ENCODE data around the gene GABPB2. TPM values are rescaled to one million over a fixed set of nuclear protein-coding genes. Genes with fewer than 3 reads are reported as not detected.
A peak's percentile ranks its signal among the peaks of the same experiment; 100 is the strongest.

Gene GABPB2
- 11.1 TPM for total RNA-seq (ENCODE audit: insufficient read depth, low replicate concordance)

DNA sequence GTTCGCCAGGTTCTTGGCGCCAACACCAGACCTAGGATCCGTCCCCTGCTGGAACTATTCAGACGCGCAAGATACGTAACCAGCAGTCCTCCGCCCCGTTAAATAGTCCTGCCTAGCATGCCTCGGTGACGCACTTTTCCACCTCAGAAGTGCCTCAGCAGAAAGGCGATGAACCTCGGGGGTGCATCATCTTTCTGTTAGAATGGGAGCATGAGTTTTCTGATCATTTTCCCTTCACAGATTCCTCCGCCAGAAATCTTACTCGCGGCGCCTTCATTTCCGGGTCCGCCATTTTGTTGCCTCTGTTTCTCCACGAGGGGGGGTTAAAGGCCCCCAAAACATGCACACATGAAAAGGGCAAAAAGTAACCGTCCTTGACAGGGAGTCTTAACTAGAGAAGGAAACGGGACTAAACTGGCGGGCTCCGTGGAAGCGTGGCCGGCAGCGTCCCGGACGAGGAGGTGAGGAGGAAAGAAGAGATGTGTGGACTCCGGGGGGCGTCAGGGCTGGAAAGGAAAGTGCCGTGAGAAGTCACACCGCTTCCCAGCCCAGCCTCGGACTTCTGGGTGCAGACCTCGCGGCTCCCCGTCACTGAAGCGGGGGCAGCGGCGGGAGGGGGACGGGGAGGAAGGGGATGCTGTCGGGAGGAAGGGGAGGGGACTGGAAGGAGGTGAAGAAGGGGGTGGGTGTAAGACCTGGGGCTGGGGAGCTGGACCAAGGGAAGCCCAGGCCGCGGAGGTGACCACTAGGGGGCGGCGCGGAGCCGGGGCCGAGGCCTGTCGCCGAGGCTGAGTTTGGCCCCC lies at the start of gene GABPB2:
TSS of gene GABPB2 (plus strand) at position 288 of the 803 bp plus-strand sequence. CDS start 17,429 bp downstream, outside the sequence.
- DNase-seq (ENCODE audit: low spot score) = peak; percentile 96

DNA sequence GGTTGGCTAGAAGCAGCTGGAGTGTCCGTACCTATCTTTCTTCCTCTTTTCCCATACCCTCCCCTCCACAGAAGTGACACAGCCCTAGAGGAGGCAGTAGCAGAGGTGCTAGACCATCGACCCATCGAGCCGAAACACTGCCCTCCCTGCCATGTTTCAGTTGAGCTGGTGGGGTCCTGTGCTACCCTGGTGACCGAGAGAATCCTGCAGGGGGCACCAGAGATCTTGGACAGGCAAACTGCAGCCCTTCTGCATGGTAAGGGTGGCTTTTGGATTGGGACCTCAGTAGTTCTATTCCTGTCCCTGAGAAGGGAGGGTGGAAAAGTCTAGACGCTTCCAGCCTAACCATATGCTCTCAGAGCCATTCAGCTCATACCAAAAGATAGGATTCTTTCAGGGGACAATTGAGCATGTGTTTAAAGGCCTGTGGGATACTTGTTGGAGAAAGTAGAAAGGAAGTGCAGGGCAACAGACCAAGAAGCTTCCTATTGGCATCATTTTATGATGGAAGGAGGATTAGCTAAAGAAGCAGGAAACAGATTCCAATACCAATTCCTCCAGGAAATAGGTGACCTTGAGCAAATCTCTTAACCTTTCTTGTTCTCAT lies 45.9 kb upstream of the GABPB2 start:
- DNase-seq (ENCODE audit: low spot score) = peak; percentile 69

DNA sequence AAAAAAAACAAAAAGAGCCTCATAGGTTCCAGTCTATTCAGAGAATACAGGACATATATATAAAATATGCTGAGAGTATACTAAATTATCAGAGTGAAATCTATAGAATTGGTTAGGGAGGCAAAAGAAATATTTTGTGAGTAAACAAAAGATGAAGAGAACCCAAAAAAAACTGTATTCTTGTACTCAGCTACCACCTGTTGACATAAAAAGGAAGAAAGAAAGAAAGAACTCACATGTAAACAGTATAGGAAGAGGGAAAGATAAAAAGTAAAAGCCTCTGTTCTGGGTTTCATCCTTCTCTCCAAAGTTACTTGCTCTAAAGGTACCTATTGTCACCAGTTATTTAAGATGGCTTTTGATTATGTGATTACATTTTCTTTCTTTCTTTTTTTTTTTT lies 44.1 kb upstream of the GABPB2 start:
- DNase-seq (ENCODE audit: low spot score) = no peak

DNA sequence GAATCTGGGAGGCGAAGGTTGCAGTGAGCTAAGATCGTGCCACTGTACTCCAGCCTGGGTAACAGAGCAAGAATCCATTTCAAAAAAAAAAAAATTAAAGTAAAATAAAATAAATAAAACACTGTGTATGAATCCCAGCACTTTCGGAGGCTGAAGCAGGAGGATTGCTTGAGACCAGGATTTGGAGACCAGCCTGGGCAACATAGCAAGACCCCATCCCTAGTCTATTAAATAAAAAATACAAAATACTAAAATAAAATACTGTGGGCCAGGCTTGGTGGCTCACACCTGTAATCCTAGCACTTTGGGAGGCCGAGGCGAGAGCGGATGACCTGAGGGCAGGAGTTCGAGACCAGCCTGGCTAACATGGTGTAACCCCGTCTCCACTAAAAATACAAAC lies 38.4 kb upstream of the GABPB2 start:
- DNase-seq (ENCODE audit: low spot score) = no peak

DNA sequence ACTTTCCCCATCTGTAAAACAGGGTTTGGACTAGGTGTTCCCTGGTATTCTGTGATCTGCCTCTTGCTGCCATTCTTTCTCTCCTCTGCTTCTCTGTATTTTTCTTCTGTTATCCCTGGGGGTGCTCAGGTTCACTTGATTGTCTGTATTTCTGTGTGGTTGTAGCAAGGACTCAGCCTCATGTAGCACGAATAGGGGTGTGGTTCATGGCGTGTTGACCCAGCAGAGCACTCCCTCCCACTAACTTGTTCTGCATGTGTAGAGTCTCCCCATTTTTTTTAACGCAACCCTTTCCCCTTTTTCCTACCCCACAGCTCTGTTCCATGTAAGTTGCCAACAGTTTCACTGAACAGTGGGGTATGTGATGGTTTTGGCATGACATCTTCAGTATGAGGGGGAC lies 35.4 kb upstream of the GABPB2 start:
- no peak for DNase-seq (ENCODE audit: low spot score)

DNA sequence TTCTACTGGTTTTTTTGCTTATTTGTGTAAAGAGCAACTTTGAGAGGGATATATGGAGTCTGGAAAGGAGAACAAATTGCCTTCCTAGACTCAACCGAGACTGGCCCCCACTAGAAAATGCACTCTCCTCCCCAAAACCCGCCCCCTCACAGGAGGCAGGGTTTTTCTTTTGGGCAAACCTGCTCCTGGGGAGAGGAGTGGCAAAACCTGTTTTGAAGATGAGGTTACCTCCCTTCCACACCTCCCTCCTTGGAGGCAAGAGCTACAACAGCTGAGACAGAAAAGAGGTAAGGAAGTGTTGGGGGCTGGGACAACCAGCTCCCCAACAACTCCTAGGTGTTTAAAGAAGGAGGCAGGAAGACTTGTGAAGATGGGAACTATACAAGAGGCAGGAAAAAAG lies 34.2 kb upstream of the GABPB2 start, which contains the start of gene BNIPL:
TSS of gene BNIPL (plus strand) at position 231 of the 400 bp plus-strand sequence. CDS start at position 371, 140 bp downstream.
- peak; percentile 53 for DNase-seq (ENCODE audit: low spot score)

DNA sequence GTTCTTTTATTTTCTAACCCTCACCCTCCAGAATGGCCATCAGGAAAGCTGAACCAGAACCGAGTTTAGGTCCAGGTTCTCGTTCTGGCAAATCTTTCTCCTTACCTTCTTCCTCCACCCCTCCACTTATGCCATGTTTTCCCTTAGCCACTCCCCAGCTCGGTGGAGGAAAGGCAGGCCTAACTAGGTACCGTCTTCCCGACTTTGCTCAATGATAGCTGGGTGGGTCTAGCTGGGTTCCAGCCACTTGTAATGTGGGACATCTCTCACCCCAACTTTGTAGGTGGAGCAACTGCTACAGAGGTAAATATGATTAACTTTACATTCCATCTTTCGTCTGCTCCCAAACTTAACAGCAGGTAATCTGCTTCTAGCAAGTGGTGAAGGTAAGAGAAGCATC lies 33.5 kb upstream of the GABPB2 start:
- DNase-seq (ENCODE audit: low spot score) = no peak

DNA sequence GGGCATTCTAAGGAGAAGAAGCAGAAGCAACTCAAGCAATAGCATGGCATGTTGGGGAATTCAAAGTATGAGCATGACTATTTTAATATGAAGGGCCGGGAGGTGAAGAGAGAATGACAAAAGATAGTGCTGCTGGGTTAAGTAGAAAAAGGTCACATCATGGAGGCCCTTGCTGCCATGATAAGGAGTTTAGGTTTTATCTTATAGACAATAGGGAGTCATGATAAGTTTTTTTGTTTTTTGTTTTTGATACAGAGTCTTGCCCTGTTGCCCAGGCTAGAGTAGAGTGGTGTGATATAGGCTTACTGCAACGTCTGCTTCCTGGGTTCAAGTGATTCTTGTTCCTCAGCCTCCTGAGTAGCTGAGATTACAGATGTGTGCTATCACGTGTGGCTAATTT lies 31.0 kb upstream of the GABPB2 start:
- no peak for DNase-seq (ENCODE audit: low spot score)

DNA sequence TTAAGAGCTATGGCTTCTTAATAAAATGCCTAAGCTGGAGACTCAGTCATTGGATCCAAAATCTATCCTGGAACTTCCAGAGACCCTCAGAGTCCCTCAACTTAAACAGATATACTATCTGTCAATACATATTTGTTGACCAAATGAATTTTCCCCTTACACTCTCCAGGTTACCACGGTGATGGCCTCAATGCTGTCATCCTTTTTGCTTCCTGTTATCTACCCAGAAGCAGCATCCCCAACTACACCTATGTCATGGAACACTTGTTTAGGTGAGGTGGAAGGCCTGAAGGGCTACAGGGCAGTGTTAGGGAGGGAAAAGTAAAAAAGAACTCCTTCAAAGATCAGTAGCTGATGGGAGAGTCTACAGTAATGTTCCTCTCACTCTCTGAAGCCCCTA lies 27.4 kb upstream of the GABPB2 start:
- DNase-seq (ENCODE audit: low spot score) = no peak

DNA sequence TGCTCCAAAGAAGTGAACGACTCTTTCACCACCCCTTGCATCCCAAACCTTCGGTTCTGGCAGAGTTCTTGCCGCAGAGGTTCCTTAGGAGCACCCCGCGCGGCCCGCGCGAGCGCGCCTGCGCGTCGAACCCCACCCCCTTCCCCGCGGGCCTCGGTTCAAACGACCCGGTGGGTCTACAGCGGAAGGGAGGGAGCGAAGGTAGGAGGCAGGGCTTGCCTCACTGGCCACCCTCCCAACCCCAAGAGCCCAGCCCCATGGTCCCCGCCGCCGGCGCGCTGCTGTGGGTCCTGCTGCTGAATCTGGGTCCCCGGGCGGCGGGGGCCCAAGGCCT lies 23.0 kb upstream of the GABPB2 start, which contains the start of gene C1orf56:
TSS of gene C1orf56 (plus strand) at position 161 of the 334 bp plus-strand sequence. CDS start at position 258, 97 bp downstream.
- peak; percentile 83 for DNase-seq (ENCODE audit: low spot score)

DNA sequence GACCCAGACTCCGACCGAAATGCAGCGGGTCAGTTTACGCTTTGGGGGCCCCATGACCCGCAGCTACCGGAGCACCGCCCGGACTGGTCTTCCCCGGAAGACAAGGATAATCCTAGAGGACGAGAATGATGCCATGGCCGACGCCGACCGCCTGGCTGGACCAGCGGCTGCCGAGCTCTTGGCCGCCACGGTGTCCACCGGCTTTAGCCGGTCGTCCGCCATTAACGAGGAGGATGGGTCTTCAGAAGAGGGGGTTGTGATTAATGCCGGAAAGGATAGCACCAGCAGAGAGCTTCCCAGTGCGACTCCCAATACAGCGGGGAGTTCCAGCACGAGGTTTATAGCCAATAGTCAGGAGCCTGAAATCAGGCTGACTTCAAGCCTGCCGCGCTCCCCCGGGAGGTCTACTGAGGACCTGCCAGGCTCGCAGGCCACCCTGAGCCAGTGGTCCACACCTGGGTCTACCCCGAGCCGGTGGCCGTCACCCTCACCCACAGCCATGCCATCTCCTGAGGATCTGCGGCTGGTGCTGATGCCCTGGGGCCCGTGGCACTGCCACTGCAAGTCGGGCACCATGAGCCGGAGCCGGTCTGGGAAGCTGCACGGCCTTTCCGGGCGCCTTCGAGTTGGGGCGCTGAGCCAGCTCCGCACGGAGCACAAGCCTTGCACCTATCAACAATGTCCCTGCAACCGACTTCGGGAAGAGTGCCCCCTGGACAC lies 22.5 kb upstream of the GABPB2 start:
- peak; percentile 65 for DNase-seq (ENCODE audit: low spot score)

DNA sequence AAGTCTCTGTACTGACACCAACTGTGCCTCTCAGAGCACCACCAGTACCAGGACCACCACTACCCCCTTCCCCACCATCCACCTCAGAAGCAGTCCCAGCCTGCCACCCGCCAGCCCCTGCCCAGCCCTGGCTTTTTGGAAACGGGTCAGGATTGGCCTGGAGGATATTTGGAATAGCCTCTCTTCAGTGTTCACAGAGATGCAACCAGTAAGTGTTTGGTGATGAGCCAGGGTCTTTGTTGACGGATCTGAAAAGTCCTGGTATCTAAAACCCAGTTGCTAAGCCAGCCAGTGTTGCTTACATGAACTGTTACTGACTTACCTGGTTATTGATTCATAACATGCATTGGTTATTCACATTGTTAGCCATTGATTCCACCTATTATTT lies 21.9 kb upstream of the GABPB2 start:
- no peak for DNase-seq (ENCODE audit: low spot score)

DNA sequence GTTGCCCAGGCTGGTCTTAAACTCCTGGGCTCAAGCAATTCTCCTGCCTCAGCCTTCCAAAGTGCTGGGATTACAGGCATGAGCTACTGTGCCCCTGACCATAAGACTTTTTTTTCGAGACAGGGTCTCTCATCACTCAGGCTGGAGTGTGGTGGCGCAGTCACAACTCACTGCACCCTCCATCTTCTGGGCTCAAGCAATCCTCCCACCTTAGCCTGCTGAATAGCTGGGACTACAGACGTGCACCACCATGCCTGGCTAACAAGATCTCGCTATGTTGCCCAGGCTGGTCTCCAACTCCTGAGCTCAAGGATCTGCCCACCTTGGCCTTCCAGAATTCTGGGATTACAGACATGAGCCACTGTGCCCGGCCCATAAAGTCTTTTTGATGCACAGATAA lies 21.1 kb upstream of the GABPB2 start:
- no peak for DNase-seq (ENCODE audit: low spot score)

DNA sequence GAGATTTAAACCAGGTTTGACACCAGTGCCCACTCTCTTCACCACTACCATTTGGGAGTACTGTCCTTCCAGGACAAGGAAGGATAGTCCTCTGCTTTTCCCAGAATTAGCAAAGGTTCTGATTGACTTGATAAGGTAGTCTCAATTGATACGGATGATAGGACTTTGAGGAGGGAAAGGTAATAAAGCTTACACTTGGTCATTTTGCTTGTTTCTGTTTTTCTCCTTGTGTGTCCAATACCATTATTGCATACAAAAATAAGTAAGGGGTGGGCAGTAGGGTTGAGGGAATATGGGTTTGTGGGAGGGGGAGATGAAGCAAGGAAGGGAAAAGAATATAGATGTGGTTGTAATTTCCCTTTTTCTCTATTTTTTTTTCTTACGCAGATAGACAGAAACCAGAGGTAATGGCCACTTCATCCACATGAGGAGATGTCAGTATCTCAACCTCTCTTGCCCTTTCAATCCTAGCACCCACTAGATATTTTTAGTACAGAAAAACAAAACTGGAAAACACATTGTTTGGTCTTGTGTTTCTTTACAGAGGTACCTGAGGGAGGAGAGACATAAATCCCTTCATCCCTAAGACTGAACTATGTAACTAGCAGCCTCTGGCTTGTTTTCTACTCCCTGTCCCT lies 20.4 kb upstream of the GABPB2 start:
- no peak for DNase-seq (ENCODE audit: low spot score)

DNA sequence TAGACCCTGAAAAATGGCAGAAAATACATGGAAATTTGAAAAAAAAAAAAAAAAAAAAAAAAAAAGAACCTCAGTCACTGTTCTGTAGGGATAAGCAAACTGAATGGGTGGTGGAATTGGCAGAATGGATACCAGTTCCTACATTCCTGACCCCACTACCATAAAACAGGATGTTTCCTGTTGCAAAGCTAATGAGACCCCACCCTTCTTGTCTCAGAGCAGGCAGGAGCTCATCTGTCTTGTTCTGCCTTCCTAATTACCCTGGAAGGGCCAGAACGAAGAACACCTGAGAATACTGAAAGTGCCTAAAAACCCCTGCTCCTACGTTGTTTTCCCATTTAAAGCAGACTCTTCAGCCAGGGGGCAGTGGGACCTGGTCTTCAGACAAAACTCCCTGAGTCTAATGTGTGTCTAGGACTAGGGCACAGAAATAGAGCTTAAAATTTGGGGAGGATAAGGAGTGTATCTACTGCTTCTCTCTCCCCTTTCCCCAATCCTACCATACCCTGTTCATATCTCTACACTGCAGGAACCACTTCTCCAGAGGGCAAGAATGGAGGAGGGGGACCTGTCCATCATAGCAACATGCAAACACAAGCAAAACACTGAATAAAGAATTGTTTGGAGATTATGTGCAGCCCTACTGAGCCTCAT lies 19.1 kb upstream of the GABPB2 start:
- no peak for DNase-seq (ENCODE audit: low spot score)

DNA sequence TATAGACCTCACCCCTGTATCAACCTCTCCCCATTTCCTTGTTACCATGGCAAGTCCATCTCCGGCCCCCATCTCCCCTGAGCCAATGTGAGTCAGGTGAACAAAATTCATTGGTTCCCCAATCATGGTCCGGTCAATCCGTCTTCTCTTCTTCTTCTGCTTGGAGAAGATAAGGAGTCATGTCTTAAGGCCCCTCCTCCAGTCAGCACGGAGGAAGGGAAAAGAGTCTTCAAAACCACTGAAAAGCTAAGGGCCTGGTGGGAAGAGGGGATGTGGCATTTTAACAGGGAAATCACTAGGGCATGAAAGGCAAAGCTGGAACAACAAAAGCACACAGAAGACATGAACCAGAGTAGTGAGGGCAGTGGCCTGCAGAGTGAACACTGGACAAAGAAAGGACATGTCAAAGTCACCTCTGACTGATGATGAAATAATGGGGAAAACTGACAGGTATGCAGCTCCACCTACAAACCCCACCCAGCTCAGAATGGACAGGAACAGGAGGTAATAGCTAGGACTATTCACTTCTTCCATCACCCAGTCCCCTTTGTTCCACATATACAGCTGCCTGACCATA lies 15.5 kb upstream of the GABPB2 start:
- DNase-seq (ENCODE audit: low spot score) = no peak

DNA sequence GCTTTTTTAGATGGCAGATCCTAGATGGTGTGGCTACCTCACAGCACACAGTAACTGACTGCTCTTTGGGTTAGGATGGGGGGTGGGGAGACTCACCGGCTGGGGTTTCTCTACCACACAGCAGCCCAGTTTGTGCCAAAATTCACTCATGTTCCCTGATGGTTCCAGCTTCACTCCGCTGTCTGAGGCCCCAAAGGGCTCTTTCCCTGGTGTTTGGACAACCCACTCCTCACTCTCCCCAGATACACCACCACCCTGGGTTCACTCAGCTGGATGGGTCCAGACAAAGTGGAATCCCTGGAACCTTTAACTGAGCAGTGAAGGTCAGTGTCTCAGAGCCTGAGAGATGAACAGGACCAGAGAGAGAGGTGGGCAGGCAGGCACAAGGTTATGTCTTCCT lies 15.0 kb upstream of the GABPB2 start:
- DNase-seq (ENCODE audit: low spot score) = no peak

DNA sequence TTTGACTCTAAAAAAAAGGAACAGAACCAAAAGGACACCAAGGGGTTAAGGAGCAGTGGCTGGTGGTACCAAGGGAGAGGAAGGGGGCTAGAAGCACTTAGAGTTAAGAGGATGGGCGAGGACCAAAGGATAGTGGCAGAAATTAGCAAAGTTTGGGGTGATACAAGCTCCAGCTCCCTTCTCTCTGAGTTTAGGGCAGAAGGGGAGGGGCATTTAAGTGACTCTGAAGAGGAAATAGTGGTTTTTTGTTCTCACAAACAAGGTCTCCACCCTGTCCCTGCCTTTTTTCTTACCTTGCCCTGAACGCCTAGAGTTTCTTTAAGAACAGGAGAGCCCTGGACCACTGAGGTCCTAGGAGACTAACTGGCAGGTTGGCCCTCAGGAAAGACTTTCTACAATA lies 14.4 kb upstream of the GABPB2 start:
- DNase-seq (ENCODE audit: low spot score) = no peak

DNA sequence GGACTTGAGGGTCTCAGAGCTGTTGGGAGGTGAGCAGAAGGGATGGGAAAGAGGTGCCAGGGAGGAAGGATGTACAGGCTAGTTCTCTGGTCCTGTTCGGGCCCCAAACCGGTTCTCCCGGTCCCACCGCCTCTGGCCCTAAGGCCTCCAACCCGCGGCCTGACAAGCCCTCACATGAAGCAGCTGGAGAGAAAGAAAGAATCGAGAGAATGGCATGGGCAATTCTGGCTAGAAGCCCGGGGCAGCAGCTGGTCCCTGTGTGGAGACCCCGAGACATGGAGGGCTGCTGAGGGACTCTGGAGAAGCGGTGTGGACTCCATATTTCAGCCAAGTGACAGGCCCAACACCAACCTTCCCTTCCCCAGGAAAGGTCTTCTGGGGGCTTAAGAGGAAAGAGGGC lies 11.9 kb upstream of the GABPB2 start:
- peak; percentile 74 for DNase-seq (ENCODE audit: low spot score)

DNA sequence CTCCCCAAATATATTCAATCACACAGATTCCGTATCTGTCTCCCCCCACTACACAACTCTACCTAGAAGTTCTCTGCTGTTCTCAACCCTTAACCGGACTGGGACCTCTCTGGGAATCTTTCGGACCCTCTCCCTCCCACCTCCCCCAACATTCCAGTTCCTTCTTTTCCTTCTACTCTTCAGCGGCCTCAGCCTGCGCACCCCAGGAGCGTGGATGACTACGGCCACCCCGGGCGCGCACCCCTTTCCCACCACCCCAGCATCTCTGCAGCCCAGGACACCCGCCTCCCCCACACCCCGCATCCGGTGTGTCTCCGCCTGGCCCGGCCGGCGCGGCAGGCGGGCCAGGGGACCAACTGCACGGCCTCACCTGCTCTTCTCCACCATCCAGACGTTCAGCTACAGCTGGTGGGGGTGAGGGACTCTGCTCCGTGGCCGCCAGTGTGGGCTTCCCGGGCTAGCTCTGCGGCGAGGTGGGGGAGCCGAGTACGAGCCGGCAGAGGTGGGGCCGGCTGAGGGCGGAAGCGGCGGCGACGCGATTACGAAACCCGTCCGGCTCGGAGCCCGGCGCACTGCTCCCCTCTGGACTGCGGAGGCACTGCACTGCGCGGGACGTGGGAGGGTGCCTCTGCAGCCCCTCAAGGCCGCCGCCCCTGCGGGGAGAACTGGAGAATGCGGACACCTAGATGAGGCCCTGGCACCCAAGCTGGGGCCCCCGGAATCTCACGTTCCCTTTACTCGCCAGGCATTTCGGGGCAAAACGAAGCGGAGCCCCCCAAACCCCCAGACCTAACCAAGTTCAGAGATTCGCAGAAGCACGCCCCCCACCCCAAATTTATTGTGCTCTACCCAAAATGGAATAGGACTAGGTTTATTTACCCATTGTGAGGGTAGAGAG lies 11.2 kb upstream of the GABPB2 start, which contains the start of gene CDC42SE1:
TSS of gene CDC42SE1 (minus strand) at position 514 of the 898 bp plus-strand sequence. CDS start 3,892 bp downstream, outside the sequence.
- peak; percentile 90 for DNase-seq (ENCODE audit: low spot score)

All from umbilical cord (tissue), 2 donors.